HCT116 (cell line): ENCODE results near the gene GPC5. TPM values are rescaled to one million over a fixed set of nuclear protein-coding genes. Genes with fewer than 3 reads are reported as not detected.

Experiments used
- ATAC-seq: fragments of 200-7000 bp; cut with Tn5 transposase; 2 replicates; pipeline ENCODE4 v1.9.1; 2020; ENCODE audit warnings: mild to moderate bottlenecking, moderate library complexity
- BruUV-seq: library from RNA; stranded (reverse); fragments of 400-500 nt; replicated peaks from 2 replicates; lab custom pipeline; 2021; lab: Mats Ljungman, UMichigan
- CTCF ChIA-PET: fragments of 300-600 bp; sonication (Branson Sonifier 250); formaldehyde crosslinking; loops from one replicate; lab custom pipeline; 2021; ENCODE audit warnings: antibody characterized with exemption; lab: Charles Lee
- POLR2A ChIA-PET: fragments of 300-600, 350-600 bp; sonication (Branson Sonifier 250); formaldehyde crosslinking; loops from one replicate; lab custom pipeline; 2021; ENCODE audit warnings: antibody characterized with exemption; lab: Charles Lee
- RAD21 ChIA-PET, 2 experiments: fragments of 300-600 bp; sonication (Branson Sonifier 250); formaldehyde crosslinking; loops; one replicate each; lab custom pipeline; 2023; ENCODE audit warnings: low total read pairs in 2 of 2; ENCODE audit not compliant: uncharacterized antibody in 2 of 2, unreplicated experiment in 2 of 2, low non-redundant PET in 1 of 2; lab: Charles Lee
- DNase-seq: peaks from one replicate; pipeline ENCODE4 v3.0.0-alpha.2; 2010; ENCODE audit warnings: low read depth, low spot score
- H2AFZ ChIP-seq: fragments of 200-600 bp; shearing (Covaris generic), sonication (generic); 2 replicates; pipeline ENCODE4 v1.6.1; 2017; ENCODE audit warnings: low read depth, mixed run types, mixed read lengths, antibody characterized with exemption, low read length; ENCODE audit not compliant: poor library complexity, severe bottlenecking
- H3K27ac ChIP-seq: 2 replicates; pipeline ENCODE4 v1.5.1; 2012; ENCODE audit warnings: low read depth, low read length
- H3K27me3 ChIP-seq: fragments of 200-600 bp; sonication (generic); 2 replicates; pipeline ENCODE4 v1.6.1; 2016; ENCODE audit warnings: mixed run types, low read length, mixed read lengths; ENCODE audit not compliant: insufficient read depth
- H3K36me3 ChIP-seq, 2 experiments: fragments of 200-500 bp in 1 of 2; fragments of 200-600 bp in 1 of 2; sonication (Bioruptor generic) in 1 of 2; sonication (generic) in 1 of 2; 2 replicates each; pipeline versions ENCODE4 v1.5.1 to v1.6.1; 2014 to 2016; ENCODE audit warnings: low read length in 2 of 2, inconsistent platforms in 1 of 2, mixed read lengths in 1 of 2, mixed run types in 1 of 2; ENCODE audit not compliant: insufficient read depth in 2 of 2, control insufficient read depth in 1 of 2
- H3K4me1 ChIP-seq, 2 experiments: fragments of 200-600 bp in 1 of 2; sonication (generic) in 1 of 2; 2 replicates each; pipeline versions ENCODE4 v1.5.1 to v1.6.1; 2012 to 2017; ENCODE audit warnings: low read length in 2 of 2, inconsistent platforms in 1 of 2, mild to moderate bottlenecking in 1 of 2, mixed read lengths in 1 of 2, mixed run types in 1 of 2, moderate library complexity in 1 of 2; ENCODE audit not compliant: insufficient read depth in 2 of 2, control insufficient read depth in 1 of 2
- H3K4me2 ChIP-seq: fragments of 200-600 bp; sonication (generic); 2 replicates; pipeline ENCODE4 v1.6.1; 2017; ENCODE audit warnings: mixed run types, low read length, mixed read lengths
- H3K4me3 ChIP-seq, 2 experiments: fragments of 200-600 bp in 1 of 2; sonication (generic) in 1 of 2; replicated peaks in 1 of 2; 2 replicates each; pipeline ENCODE4 v1.5.1; 2011 to 2016; ENCODE audit warnings: low read length in 2 of 2, control low read depth in 1 of 2, low read depth in 1 of 2, mild to moderate bottlenecking in 1 of 2, mixed read lengths in 1 of 2, mixed run types in 1 of 2
- H3K79me2 ChIP-seq: fragments of 200-600 bp; sonication (generic); 2 replicates; pipeline ENCODE4 v1.6.1; 2017; ENCODE audit warnings: mild to moderate bottlenecking, mixed run types, low read length, moderate library complexity, mixed read lengths; ENCODE audit not compliant: insufficient read depth
- H3K9ac ChIP-seq: fragments of 200-600 bp; sonication (generic); 2 replicates; pipeline ENCODE4 v1.6.1; 2016; ENCODE audit warnings: low read length, mixed read lengths
- H3K9me2 ChIP-seq: fragments of 200-600 bp; sonication (generic), shearing (Covaris generic); 2 replicates; pipeline ENCODE4 v1.6.1; 2017; ENCODE audit warnings: mixed run types, mild to moderate bottlenecking, moderate library complexity; ENCODE audit not compliant: insufficient read depth
- H3K9me3 ChIP-seq, 2 experiments: fragments of 200-500 bp in 1 of 2; fragments of 200-600 bp in 1 of 2; sonication (Bioruptor generic) in 1 of 2; sonication (generic) in 1 of 2; 2 replicates each; pipeline ENCODE4 v1.6.1; 2014 to 2017; ENCODE audit warnings: low read length in 2 of 2, mixed read lengths in 2 of 2, inconsistent platforms in 1 of 2, low read depth in 1 of 2, mild to moderate bottlenecking in 1 of 2, mixed run types in 1 of 2, moderate library complexity in 1 of 2; ENCODE audit not compliant: control insufficient read depth in 1 of 2, insufficient read depth in 1 of 2
- H4K20me1 ChIP-seq: fragments of 200-600 bp; sonication (generic), shearing (Covaris generic); 2 replicates; pipeline ENCODE4 v1.6.1; 2017; ENCODE audit warnings: mixed run types, mild to moderate bottlenecking, moderate library complexity; ENCODE audit not compliant: insufficient read depth
- ATF3 ChIP-seq: IDR thresholded peaks from 2 replicates; pipeline ENCODE4 v1.6.1; 2012
- CBX3 ChIP-seq: IDR thresholded peaks from 2 replicates; pipeline ENCODE4 v1.6.1; 2012; ENCODE audit warnings: low read depth
- CEBPB ChIP-seq: IDR thresholded peaks from 2 replicates; pipeline ENCODE4 v1.6.1; 2012; ENCODE audit warnings: low read depth
- ELF1 ChIP-seq: IDR thresholded peaks from 2 replicates; pipeline ENCODE4 v1.6.1; 2012; ENCODE audit warnings: low read depth, borderline replicate concordance
- JUND ChIP-seq: IDR thresholded peaks from 2 replicates; pipeline ENCODE4 v1.6.1; 2012
- POLR2AphosphoS5 ChIP-seq: IDR thresholded peaks from 2 replicates; pipeline ENCODE4 v1.6.1; 2011; ENCODE audit warnings: mild to moderate bottlenecking, low read depth, low read length, moderate library complexity
- TCF7L2 ChIP-seq: IDR thresholded peaks from 2 replicates; pipeline ENCODE4 v1.7.0; 2011; ENCODE audit warnings: borderline replicate concordance, inconsistent platforms; ENCODE audit not compliant: insufficient read depth, insufficient read length; ENCODE audit errors: extremely low read depth
- intact Hi-C: fragments of 100-400 bp; cut with micrococcal nuclease; formaldehyde crosslinking; loops from 2 replicates; pipeline ENCODE4 v1.10.0; 2022
- total RNA-seq: library from RNA; stranded (reverse); gene quantifications from one replicate; pipeline ENCODE4 v1.2.1, GENCODE V29; 2021; ENCODE audit not compliant: unreplicated experiment
- TF ChIP-seq, protein P1 (sequence below), 3 experiments: fragments of 200-600 bp in 1 of 3; sonication (generic) in 1 of 3; IDR thresholded peaks in 2 of 3; conservative IDR thresholded peaks in 1 of 3; 2 replicates each; pipeline ENCODE4 v1.5.1; 2012 to 2017; ENCODE audit warnings: low read depth in 2 of 3, low read length in 2 of 3, antibody characterized with exemption in 1 of 3, borderline replicate concordance in 1 of 3, control low read depth in 1 of 3, mild to moderate bottlenecking in 1 of 3, mixed read lengths in 1 of 3, mixed run types in 1 of 3, moderate library complexity in 1 of 3; ENCODE audit not compliant: insufficient read depth in 1 of 3
- TF ChIP-seq, protein P2 (sequence below): IDR thresholded peaks from 2 replicates; pipeline ENCODE4 v1.6.1; 2012; ENCODE audit warnings: low read depth

Gene GPC5
- total RNA-seq, 1 experiment from 2014 or later, result not detected

DNA sequence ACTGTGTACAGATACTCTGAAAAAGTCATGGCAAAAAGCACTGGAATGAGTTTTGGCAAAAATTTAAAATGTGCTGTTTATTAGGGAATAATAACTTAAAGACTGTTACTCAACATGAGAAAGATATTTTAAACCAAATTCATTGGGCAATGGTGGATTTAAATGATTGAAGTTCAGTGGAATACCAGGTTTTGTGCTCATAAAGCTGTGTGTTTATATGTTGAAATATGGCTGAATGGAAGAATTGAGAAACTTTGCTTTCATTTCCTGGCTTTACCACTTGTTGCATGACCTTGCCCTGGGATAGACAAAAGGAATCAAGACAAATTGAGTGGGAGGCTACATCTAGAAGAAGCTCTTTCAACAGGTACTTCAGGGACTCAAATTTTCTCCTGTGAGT lies 246.4 kb downstream of the GPC5 start:
- DNase-seq, result no peak
- no peaks in the 10 kb centered on the region for H3K27me3 ChIP-seq
- no peaks in the 10 kb centered on the region for H3K79me2 ChIP-seq
- H3K9me3 ChIP-seq, result peaks cover 4 to 11% of the 10 kb centered on the region in 2 experiments; a peak in 2 of 4 replicates
- no peaks in the 10 kb centered on the region for H3K4me1 ChIP-seq
- intact Hi-C loops, result no loop called here
- no peak overlapping the region for H2AFZ ChIP-seq
- no peak overlapping the region for H3K4me2 ChIP-seq
- no peaks in the 10 kb centered on the region for H3K36me3 ChIP-seq
- RAD21 ChIA-PET, result no interaction called here
- POLR2A ChIA-PET, result no interaction called here
- H4K20me1 ChIP-seq, result no peaks in the 10 kb centered on the region
- no peak overlapping the region for H3K4me3 ChIP-seq
- TF ChIP-seq CEBPB, result no peak
- TF ChIP-seq, protein P1, sequence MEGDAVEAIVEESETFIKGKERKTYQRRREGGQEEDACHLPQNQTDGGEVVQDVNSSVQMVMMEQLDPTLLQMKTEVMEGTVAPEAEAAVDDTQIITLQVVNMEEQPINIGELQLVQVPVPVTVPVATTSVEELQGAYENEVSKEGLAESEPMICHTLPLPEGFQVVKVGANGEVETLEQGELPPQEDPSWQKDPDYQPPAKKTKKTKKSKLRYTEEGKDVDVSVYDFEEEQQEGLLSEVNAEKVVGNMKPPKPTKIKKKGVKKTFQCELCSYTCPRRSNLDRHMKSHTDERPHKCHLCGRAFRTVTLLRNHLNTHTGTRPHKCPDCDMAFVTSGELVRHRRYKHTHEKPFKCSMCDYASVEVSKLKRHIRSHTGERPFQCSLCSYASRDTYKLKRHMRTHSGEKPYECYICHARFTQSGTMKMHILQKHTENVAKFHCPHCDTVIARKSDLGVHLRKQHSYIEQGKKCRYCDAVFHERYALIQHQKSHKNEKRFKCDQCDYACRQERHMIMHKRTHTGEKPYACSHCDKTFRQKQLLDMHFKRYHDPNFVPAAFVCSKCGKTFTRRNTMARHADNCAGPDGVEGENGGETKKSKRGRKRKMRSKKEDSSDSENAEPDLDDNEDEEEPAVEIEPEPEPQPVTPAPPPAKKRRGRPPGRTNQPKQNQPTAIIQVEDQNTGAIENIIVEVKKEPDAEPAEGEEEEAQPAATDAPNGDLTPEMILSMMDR (IDR thresholded peaks at IDR 0.05 in 2 of 3, conservative IDR thresholded peaks at IDR 0.05 in 1 of 3; ENCODE audit: borderline replicate concordance in 1 of 3, insufficient read depth in 1 of 3, low read depth in 2 of 3, low read length in 2 of 3), result no peak
- no peak for TF ChIP-seq JUND
- no peak for TF ChIP-seq ELF1
- no peak for TF ChIP-seq POLR2AphosphoS5
- TF ChIP-seq ATF3, result no peak
- TF ChIP-seq CBX3, result no peak
- TF ChIP-seq, protein P2, sequence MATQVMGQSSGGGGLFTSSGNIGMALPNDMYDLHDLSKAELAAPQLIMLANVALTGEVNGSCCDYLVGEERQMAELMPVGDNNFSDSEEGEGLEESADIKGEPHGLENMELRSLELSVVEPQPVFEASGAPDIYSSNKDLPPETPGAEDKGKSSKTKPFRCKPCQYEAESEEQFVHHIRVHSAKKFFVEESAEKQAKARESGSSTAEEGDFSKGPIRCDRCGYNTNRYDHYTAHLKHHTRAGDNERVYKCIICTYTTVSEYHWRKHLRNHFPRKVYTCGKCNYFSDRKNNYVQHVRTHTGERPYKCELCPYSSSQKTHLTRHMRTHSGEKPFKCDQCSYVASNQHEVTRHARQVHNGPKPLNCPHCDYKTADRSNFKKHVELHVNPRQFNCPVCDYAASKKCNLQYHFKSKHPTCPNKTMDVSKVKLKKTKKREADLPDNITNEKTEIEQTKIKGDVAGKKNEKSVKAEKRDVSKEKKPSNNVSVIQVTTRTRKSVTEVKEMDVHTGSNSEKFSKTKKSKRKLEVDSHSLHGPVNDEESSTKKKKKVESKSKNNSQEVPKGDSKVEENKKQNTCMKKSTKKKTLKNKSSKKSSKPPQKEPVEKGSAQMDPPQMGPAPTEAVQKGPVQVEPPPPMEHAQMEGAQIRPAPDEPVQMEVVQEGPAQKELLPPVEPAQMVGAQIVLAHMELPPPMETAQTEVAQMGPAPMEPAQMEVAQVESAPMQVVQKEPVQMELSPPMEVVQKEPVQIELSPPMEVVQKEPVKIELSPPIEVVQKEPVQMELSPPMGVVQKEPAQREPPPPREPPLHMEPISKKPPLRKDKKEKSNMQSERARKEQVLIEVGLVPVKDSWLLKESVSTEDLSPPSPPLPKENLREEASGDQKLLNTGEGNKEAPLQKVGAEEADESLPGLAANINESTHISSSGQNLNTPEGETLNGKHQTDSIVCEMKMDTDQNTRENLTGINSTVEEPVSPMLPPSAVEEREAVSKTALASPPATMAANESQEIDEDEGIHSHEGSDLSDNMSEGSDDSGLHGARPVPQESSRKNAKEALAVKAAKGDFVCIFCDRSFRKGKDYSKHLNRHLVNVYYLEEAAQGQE, result no peak
- TF ChIP-seq TCF7L2, result no peak
- TF ChIP-seq, all 23 proteins: peak for 0
- H3K9ac ChIP-seq, result no peak overlapping the region
- no peak for ATAC-seq
- no TSS peak for BruUV-seq
- no peak overlapping the region for H3K27ac ChIP-seq
- CTCF ChIA-PET, result no interaction called here
- no peaks in the 10 kb centered on the region for H3K9me2 ChIP-seq
